ENCODE data around the gene XYLT1.

Gene XYLT1

GRCh38 chr16:17129971-17130370 lies 340.8 kb downstream of the XYLT1 start:
- TF ChIP-seq FOXM1 (IDR thresholded peaks at IDR 0.05; ENCODE audit: borderline replicate concordance, low read depth), result no peak
- TF ChIP-seq REST (IDR thresholded peaks at IDR 0.05; ENCODE audit: low read depth), result no peak
- no peak for TF ChIP-seq ZBTB7A (IDR thresholded peaks at IDR 0.05; ENCODE audit: low read depth)
- no peak for TF ChIP-seq CEBPB (IDR thresholded peaks at IDR 0.05)
- no peak for TF ChIP-seq TEAD4 (IDR thresholded peaks at IDR 0.05)
- no peak for TF ChIP-seq EGR1 (IDR thresholded peaks at IDR 0.05)
- TF ChIP-seq NFIC (IDR thresholded peaks at IDR 0.05), result no peak
- no peak for TF ChIP-seq TAF1 (IDR thresholded peaks at IDR 0.05; ENCODE audit: low read depth)
- TF ChIP-seq USF1 (IDR thresholded peaks at IDR 0.05), result no peak
- no peak for TF ChIP-seq YY1 (IDR thresholded peaks at IDR 0.05; ENCODE audit: low read depth)
- no peak for TF ChIP-seq TCF12 (IDR thresholded peaks at IDR 0.05; ENCODE audit: low read depth)
- TF ChIP-seq RAD21 (IDR thresholded peaks at IDR 0.05; ENCODE audit: low read depth), result no peak
- TF ChIP-seq EP300 (IDR thresholded peaks at IDR 0.05; ENCODE audit: borderline replicate concordance), result no peak
- TF ChIP-seq MAX (IDR thresholded peaks at IDR 0.05), result no peak

GRCh38 chr16:17128791-17129190 lies 342.0 kb downstream of the XYLT1 start:
- no peak for TF ChIP-seq TAF1 (IDR thresholded peaks at IDR 0.05; ENCODE audit: low read depth)
- TF ChIP-seq ZBTB7A (IDR thresholded peaks at IDR 0.05; ENCODE audit: low read depth), result no peak
- no peak for TF ChIP-seq TEAD4 (IDR thresholded peaks at IDR 0.05)
- no peak for TF ChIP-seq CREB1 (IDR thresholded peaks at IDR 0.05; ENCODE audit: low read depth)
- no peak for TF ChIP-seq NFIC (IDR thresholded peaks at IDR 0.05)
- TF ChIP-seq TCF12 (IDR thresholded peaks at IDR 0.05; ENCODE audit: low read depth), result no peak
- no peak for TF ChIP-seq EP300 (IDR thresholded peaks at IDR 0.05; ENCODE audit: borderline replicate concordance)
- TF ChIP-seq REST (IDR thresholded peaks at IDR 0.05; ENCODE audit: low read depth), result no peak
- TF ChIP-seq RAD21 (IDR thresholded peaks at IDR 0.05; ENCODE audit: low read depth), result no peak
- no peak for TF ChIP-seq MAX (IDR thresholded peaks at IDR 0.05)
- no peak for TF ChIP-seq USF1 (IDR thresholded peaks at IDR 0.05)
- TF ChIP-seq FOXM1 (IDR thresholded peaks at IDR 0.05; ENCODE audit: borderline replicate concordance, low read depth), result no peak
- no peak for TF ChIP-seq CEBPB (IDR thresholded peaks at IDR 0.05)
- TF ChIP-seq YY1 (IDR thresholded peaks at IDR 0.05; ENCODE audit: low read depth), result no peak
- TF ChIP-seq EGR1 (IDR thresholded peaks at IDR 0.05), result no peak

- TF ChIP-seq REST (IDR thresholded peaks at IDR 0.05; ENCODE audit: low read depth), result no peak
- no peak for TF ChIP-seq MAX (IDR thresholded peaks at IDR 0.05)
- TF ChIP-seq ZBTB7A (IDR thresholded peaks at IDR 0.05; ENCODE audit: low read depth), result no peak
- TF ChIP-seq USF1 (IDR thresholded peaks at IDR 0.05), result no peak
- no peak for TF ChIP-seq EGR1 (IDR thresholded peaks at IDR 0.05)
- no peak for TF ChIP-seq CREB1 (IDR thresholded peaks at IDR 0.05; ENCODE audit: low read depth)
- TF ChIP-seq RAD21 (IDR thresholded peaks at IDR 0.05; ENCODE audit: low read depth), result no peak
- no peak for TF ChIP-seq FOXM1 (IDR thresholded peaks at IDR 0.05; ENCODE audit: borderline replicate concordance, low read depth)
- TF ChIP-seq TEAD4 (IDR thresholded peaks at IDR 0.05), result no peak
- no peak for TF ChIP-seq YY1 (IDR thresholded peaks at IDR 0.05; ENCODE audit: low read depth)
- no peak for TF ChIP-seq TCF12 (IDR thresholded peaks at IDR 0.05; ENCODE audit: low read depth)
- TF ChIP-seq TAF1 (IDR thresholded peaks at IDR 0.05; ENCODE audit: low read depth), result no peak
- TF ChIP-seq NFIC (IDR thresholded peaks at IDR 0.05), result no peak
- TF ChIP-seq EP300 (IDR thresholded peaks at IDR 0.05; ENCODE audit: borderline replicate concordance), result no peak
- TF ChIP-seq CEBPB (IDR thresholded peaks at IDR 0.05), result no peak
Measured at GRCh38 chr16:17126156-17126555, 344.6 kb downstream of the XYLT1 start.

Data from Ishikawa (cell line).